ENCODE results near the gene BPGM. TPM values are rescaled to one million over a fixed set of nuclear protein-coding genes. Genes with fewer than 3 reads are reported as not detected.

The BPGM gene
- polyA plus RNA-seq, 1 of the 3 experiments (the other 2 are of a cell fraction): 12.4 TPM

- H3K4me3 ChIP-seq (ENCODE audit: low read depth in 2 of 2, low read length in 1 of 2): no peak overlapping the region
- no peak overlapping the region for H3K4me2 ChIP-seq
- H3K79me2 ChIP-seq (ENCODE audit: insufficient read depth): peaks cover 16% of the 10 kb centered on the region; the same call in 1 of the 2 replicates
- no peaks in the 10 kb centered on the region for H3K27me3 ChIP-seq (ENCODE audit: insufficient read depth)
- ChIA-PET POLR2A (no interaction called here), CTCF (interaction anchor here (1.0 to 3.0 kb wide), 2 partner anchors 11 to 44 kb away, joined by 3 to 18 read pairs; no protein-coding TSS in a partner anchor)
- H3K9me2 ChIP-seq: no peaks in the 10 kb centered on the region
- peaks cover 0 to 4% of the 10 kb centered on the region in 2 experiments; a peak in 1 of 4 replicates for H3K4me1 ChIP-seq (ENCODE audit: control insufficient read depth in 1 of 2, insufficient read depth in 2 of 2, low read depth in 1 of 2, low read length in 1 of 2)
- H3F3A ChIP-seq (replicated peaks; ENCODE audit: insufficient read depth): peaks cover 6% of the 10 kb centered on the region
- H3K27ac ChIP-seq (ENCODE audit: low read depth in 2 of 2, low read length in 1 of 2): no peak overlapping the region
- no peak overlapping the region for H3K9ac ChIP-seq
- WGBS (ENCODE audit: low lambda C conversion rate): 81% methylated on average over 2 of the region's 2 CpGs
- DNase-seq: no peak
- TF ChIP-seq, protein P1, sequence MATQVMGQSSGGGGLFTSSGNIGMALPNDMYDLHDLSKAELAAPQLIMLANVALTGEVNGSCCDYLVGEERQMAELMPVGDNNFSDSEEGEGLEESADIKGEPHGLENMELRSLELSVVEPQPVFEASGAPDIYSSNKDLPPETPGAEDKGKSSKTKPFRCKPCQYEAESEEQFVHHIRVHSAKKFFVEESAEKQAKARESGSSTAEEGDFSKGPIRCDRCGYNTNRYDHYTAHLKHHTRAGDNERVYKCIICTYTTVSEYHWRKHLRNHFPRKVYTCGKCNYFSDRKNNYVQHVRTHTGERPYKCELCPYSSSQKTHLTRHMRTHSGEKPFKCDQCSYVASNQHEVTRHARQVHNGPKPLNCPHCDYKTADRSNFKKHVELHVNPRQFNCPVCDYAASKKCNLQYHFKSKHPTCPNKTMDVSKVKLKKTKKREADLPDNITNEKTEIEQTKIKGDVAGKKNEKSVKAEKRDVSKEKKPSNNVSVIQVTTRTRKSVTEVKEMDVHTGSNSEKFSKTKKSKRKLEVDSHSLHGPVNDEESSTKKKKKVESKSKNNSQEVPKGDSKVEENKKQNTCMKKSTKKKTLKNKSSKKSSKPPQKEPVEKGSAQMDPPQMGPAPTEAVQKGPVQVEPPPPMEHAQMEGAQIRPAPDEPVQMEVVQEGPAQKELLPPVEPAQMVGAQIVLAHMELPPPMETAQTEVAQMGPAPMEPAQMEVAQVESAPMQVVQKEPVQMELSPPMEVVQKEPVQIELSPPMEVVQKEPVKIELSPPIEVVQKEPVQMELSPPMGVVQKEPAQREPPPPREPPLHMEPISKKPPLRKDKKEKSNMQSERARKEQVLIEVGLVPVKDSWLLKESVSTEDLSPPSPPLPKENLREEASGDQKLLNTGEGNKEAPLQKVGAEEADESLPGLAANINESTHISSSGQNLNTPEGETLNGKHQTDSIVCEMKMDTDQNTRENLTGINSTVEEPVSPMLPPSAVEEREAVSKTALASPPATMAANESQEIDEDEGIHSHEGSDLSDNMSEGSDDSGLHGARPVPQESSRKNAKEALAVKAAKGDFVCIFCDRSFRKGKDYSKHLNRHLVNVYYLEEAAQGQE (IDR thresholded peaks at IDR 0.05; ENCODE audit: low read depth, low read length): no peak
- TF ChIP-seq ELF1 (IDR thresholded peaks at IDR 0.05) (no peak), ZBTB33 (IDR thresholded peaks at IDR 0.05; ENCODE audit: borderline replicate concordance, low read depth) (no peak), FOSL2 (IDR thresholded peaks at IDR 0.05; ENCODE audit: borderline replicate concordance, low read depth) (no peak), GATA2 (CRISPR knock-in tag; IDR thresholded peaks at IDR 0.05) (no peak), SMC3 (IDR thresholded peaks at IDR 0.05; ENCODE audit: low read depth, low read length) (no peak), EP300 (IDR thresholded peaks at IDR 0.05; ENCODE audit: borderline replicate concordance in 1 of 2, low read depth in 1 of 2, low read length in 1 of 2) (no peak), TEAD4 (IDR thresholded peaks at IDR 0.05; ENCODE audit: borderline replicate concordance, insufficient read depth) (no peak), POLR2AphosphoS5 (IDR thresholded peaks at IDR 0.05; ENCODE audit: low read depth, low read length) (no peak), MEF2A (IDR thresholded peaks at IDR 0.05; ENCODE audit: borderline replicate concordance, low read depth) (no peak), NFIC (IDR thresholded peaks at IDR 0.05; ENCODE audit: borderline replicate concordance) (no peak), JUND (IDR thresholded peaks at IDR 0.05) (no peak)
- TF ChIP-seq, protein P2, sequence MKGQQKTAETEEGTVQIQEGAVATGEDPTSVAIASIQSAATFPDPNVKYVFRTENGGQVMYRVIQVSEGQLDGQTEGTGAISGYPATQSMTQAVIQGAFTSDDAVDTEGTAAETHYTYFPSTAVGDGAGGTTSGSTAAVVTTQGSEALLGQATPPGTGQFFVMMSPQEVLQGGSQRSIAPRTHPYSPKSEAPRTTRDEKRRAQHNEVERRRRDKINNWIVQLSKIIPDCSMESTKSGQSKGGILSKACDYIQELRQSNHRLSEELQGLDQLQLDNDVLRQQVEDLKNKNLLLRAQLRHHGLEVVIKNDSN (IDR thresholded peaks at IDR 0.05; ENCODE audit: borderline replicate concordance, low read depth): no peak
- TF ChIP-seq, protein P3, sequence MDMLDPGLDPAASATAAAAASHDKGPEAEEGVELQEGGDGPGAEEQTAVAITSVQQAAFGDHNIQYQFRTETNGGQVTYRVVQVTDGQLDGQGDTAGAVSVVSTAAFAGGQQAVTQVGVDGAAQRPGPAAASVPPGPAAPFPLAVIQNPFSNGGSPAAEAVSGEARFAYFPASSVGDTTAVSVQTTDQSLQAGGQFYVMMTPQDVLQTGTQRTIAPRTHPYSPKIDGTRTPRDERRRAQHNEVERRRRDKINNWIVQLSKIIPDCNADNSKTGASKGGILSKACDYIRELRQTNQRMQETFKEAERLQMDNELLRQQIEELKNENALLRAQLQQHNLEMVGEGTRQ (IDR thresholded peaks at IDR 0.05; ENCODE audit: borderline replicate concordance, low read depth, low read length): no peak
- H3K36me3 ChIP-seq (replicated peaks in 1 of 2; ENCODE audit: control insufficient read depth in 1 of 2, insufficient read depth in 2 of 2, low read length in 1 of 2): peaks cover 18 to 25% of the 10 kb centered on the region in 2 experiments
- H3K9me3 ChIP-seq: no peaks in the 10 kb centered on the region
- H4K20me1 ChIP-seq (ENCODE audit: insufficient read depth): no peaks in the 10 kb centered on the region
- no peak overlapping the region for H2AFZ ChIP-seq (ENCODE audit: low read depth)
These were observed 32.4 kb downstream of the BPGM start for GRCh38 chr7:134679006-134679405.

Data from SK-N-SH (cell line).